Upper lobe of right lung (tissue), 1 donor: ENCODE results near the gene EIF2A. TPM values are rescaled to one million over a fixed set of nuclear protein-coding genes. Genes with fewer than 3 reads are reported as not detected.

Experiments used
- ATAC-seq: fragments of 200-7000 bp; cut with Tn5 transposase; one replicate; pipeline ENCODE4 v1.9.1; 2020; ENCODE audit warnings: mild to moderate bottlenecking, moderate library complexity
- DNase-seq: peaks from one replicate; pipeline ENCODE4 v3.0.0-alpha.2; 2020
- H3K27ac ChIP-seq: fragments of 200-600 bp; one replicate; pipeline ENCODE4 v1.8.0; 2022
- H3K27me3 ChIP-seq: fragments of 200-600 bp; one replicate; pipeline ENCODE4 v1.8.0; 2022; ENCODE audit warnings: mild to moderate bottlenecking
- H3K36me3 ChIP-seq: fragments of 200-600 bp; one replicate; pipeline ENCODE4 v1.8.0; 2022
- H3K4me1 ChIP-seq: fragments of 200-600 bp; one replicate; pipeline ENCODE4 v1.8.0; 2022
- H3K4me3 ChIP-seq: fragments of 200-600 bp; one replicate; pipeline ENCODE4 v1.8.0; 2022; ENCODE audit warnings: mild to moderate bottlenecking
- H3K9me3 ChIP-seq: fragments of 200-600 bp; one replicate; pipeline ENCODE4 v1.8.0; 2022
- CTCF ChIP-seq: fragments of 200-600 bp; IDR thresholded peaks from one replicate; pipeline ENCODE4 v1.8.0; 2022; ENCODE audit warnings: antibody characterized with exemption
- intact Hi-C: fragments of 100-400 bp; cut with DNase I; formaldehyde crosslinking; loops from one replicate; pipeline ENCODE4 v1.11.0; 2022
- total RNA-seq: library from RNA; stranded (reverse); fragmentation: NEBNext Ultra II Directional; extraction: Animal tissue kit (Norgen Biotek cat#: 25700); gene quantifications from one replicate; pipeline ENCODE4 v1.2.1, GENCODE V29; 2021
- donor health status: DM: no; HTN: yes; CAD: no; lungs with severe emphysema.

The EIF2A gene
- total RNA-seq, 1 donor from 2014 or later = 83.8 TPM

GRCh38 chr3:150556792-150557191, 10.2 kb downstream of the EIF2A start:
- Histone ChIP-seq H3K4me1 (no peaks in the 10 kb centered on the region), H3K4me3 (no peak overlapping the region), H3K27me3 (no peaks in the 10 kb centered on the region), H3K27ac (no peak overlapping the region), H3K36me3 (peaks cover 47% of the 10 kb centered on the region), H3K9me3 (no peaks in the 10 kb centered on the region)
- TF ChIP-seq CTCF = no peak
- DNase-seq (no peak), ATAC-seq (no peak)
- intact Hi-C loops = no loop called here

DNA sequence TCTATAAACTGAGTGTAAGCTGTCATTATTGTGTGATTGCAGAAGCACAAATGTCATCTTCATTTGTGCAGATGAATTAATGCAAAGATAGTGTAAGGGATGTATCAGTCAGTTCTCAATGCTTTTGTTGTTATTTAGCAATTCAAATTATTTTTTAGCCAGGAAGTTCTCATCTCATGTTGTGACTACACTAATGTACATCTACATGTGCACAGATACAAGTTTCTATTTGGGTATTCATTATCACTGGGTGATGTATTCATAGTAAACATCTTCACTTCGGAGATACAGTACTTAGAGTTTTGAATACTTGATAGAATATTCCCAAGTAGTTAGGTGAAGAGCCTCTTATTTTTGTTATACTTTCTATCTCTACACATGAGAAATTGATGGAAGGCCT, 11.1 kb downstream of the EIF2A start:
- no peak for DNase-seq
- Histone ChIP-seq H3K9me3 (no peaks in the 10 kb centered on the region), H3K27me3 (no peaks in the 10 kb centered on the region), H3K4me1 (no peaks in the 10 kb centered on the region), H3K4me3 (no peak overlapping the region), H3K36me3 (peaks cover 44% of the 10 kb centered on the region), H3K27ac (no peak overlapping the region)
- no peak for ATAC-seq
- no peak for TF ChIP-seq CTCF
- intact Hi-C loops = no loop called here

DNA sequence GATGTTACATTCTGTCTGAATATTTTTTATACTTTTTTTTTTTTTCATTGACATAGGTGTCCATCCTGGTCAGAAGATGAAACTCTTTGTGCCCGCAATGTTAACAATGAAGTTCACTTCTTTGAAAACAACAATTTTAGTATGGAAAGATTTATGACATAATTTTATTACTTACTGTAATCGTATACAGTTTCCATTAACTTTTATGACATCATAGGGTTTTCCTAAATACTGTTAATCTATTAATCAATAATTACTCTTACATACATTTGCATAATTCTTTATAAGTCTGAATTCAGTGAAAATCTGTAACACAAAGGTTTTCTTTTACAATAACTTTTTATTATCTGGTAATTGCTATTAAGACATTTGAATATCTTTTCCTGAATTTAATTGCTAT, 17.7 kb downstream of the EIF2A start:
- H3K4me1 ChIP-seq = no peaks in the 10 kb centered on the region
- H3K36me3 ChIP-seq = peaks cover 74% of the 10 kb centered on the region
- ATAC-seq = no peak

DNA sequence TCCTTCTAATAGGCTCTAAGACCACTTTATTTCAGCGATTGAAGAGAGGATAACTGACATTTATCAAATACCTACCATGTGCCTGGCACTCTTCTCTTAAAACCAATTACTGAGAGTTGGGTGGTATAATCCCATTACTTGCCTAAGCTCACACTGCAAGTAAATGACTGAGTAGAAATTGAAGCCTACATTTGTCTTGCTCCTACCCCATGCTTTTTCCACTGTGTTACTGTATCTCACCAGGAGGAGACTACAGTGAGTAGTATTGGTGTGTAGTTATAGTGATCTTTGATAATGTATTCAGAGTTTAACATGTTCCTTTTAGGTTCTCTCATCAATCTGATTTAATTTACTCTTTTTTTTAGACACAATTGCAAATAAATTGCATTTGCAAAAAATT, 20.7 kb downstream of the EIF2A start:
- DNase-seq = no peak
- intact Hi-C loops = no loop called here
- no peaks in the 10 kb centered on the region for H3K9me3 ChIP-seq
- TF ChIP-seq CTCF = no peak
- H3K4me3 ChIP-seq = no peak overlapping the region
- H3K36me3 ChIP-seq = peaks cover 97% of the 10 kb centered on the region
- no peak for ATAC-seq
- H3K27me3 ChIP-seq = no peaks in the 10 kb centered on the region
- no peak overlapping the region for H3K27ac ChIP-seq
- no peaks in the 10 kb centered on the region for H3K4me1 ChIP-seq

More for the DNA sequence above, 17.7 kb downstream of the EIF2A start:
- intact Hi-C loops = no loop called here
- TF ChIP-seq CTCF = no peak
- no peak overlapping the region for H3K4me3 ChIP-seq
- no peaks in the 10 kb centered on the region for H3K27me3 ChIP-seq
- no peaks in the 10 kb centered on the region for H3K9me3 ChIP-seq
- H3K27ac ChIP-seq = no peak overlapping the region
- DNase-seq = no peak

DNA sequence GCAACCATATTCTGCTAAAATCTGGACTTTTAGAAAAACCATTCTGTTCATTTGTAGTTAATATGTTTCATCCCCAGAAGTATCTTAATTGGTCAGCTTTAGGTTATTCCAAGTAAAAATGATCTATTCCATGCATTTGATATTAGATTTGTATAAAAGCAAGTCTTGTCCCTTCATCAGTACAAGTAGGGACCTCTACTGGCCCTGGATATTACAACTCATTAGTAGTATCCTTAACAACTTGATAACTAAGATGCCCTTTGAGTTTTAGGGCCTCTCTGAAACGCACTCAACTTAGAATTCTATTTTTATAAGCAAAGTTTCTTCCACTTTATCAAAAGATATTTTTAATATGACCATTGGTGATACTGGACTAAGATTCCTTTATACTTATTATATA, 31.3 kb downstream of the EIF2A start:
- intact Hi-C loops = no loop called here
- no peaks in the 10 kb centered on the region for H3K4me1 ChIP-seq
- H3K27me3 ChIP-seq = no peaks in the 10 kb centered on the region
- no peak for TF ChIP-seq CTCF
- H3K4me3 ChIP-seq = no peak overlapping the region
- no peak for ATAC-seq
- peaks cover 90% of the 10 kb centered on the region for H3K36me3 ChIP-seq
- no peak overlapping the region for H3K27ac ChIP-seq
- DNase-seq = no peak
- H3K9me3 ChIP-seq = no peaks in the 10 kb centered on the region

- no peak overlapping the region for H3K4me3 ChIP-seq
- no peak overlapping the region for H3K27ac ChIP-seq
- H3K36me3 ChIP-seq = peaks cover 92% of the 10 kb centered on the region
- H3K9me3 ChIP-seq = no peaks in the 10 kb centered on the region
- TF ChIP-seq CTCF = no peak
- no peaks in the 10 kb centered on the region for H3K27me3 ChIP-seq
- no peak for ATAC-seq
- intact Hi-C loops = no loop called here
- DNase-seq = no peak
- H3K4me1 ChIP-seq = no peaks in the 10 kb centered on the region
Measured at GRCh38 chr3:150581174-150581573, 34.6 kb downstream of the EIF2A start.
